ENCODE data around the gene CDK16.
A peak's percentile ranks its signal among the peaks of the same experiment; 100 is the strongest.

The CDK16 gene

DNA sequence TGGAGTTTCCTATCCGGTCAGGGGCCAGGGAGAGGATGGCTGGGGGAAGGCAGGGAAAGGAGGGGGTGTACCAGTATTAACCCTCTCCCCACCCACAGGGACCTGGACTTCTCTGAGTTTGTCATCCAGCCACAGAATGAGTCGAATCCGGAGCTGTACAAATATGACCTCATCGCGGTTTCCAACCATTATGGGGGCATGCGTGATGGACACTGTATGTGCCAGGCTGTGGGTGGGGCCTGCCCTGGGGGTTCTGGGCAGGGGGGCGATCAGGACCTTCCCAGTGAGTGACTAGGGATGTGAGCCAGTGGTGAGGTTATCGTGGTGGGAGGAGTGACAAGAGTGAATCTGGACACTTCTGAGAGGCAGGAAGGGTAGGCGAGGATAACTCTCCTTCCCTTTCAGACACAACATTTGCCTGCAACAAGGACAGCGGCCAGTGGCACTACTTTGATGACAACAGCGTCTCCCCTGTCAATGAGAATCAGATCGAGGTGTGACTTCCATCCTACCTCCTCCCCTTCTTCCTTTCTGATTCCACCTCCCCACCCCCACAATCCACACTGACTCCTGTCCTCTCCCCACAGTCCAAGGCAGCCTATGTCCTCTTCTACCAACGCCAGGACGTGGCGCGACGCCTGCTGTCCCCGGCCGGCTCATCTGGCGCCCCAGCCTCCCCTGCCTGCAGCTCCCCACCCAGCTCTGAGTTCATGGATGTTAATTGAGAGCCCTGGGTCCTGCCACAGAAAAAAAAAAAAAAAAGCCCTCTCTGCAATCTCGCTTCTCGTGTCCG, 28.9 kb downstream of the CDK16 start:
- Histone ChIP-seq H3K14ac (ENCODE audit: low read length in 2 of 2) (no peak overlapping the region), H3K4me2 (ENCODE audit: low read length, poor library complexity, severe bottlenecking) (no peak overlapping the region), H2BK15ac (ENCODE audit: low read depth, poor library complexity, severe bottlenecking) (no peak overlapping the region), H3K23ac (ENCODE audit: low read length in 2 of 2) (no peak overlapping the region), H3K4ac (ENCODE audit: low read depth in 1 of 2, low read length in 2 of 2) (no peak overlapping the region), H3K9me3 (ENCODE audit: control insufficient read depth, low read length) (no peaks in the 10 kb centered on the region), H2AK5ac (ENCODE audit: low read length, severe bottlenecking) (no peak overlapping the region), H3K18ac (ENCODE audit: low read depth in 1 of 2, low read length in 2 of 2) (no peak overlapping the region), H4K91ac (ENCODE audit: low read length) (no peak overlapping the region), H3K79me1 (replicated peaks; ENCODE audit: low read length, poor library complexity, severe bottlenecking) (peaks cover 5% of the 10 kb centered on the region), H3K4me1 (ENCODE audit: control insufficient read depth, insufficient read depth, low read depth, low read length) (no peaks in the 10 kb centered on the region), H2BK120ac (ENCODE audit: low read depth, low read length) (no peak overlapping the region), H3K9ac (ENCODE audit: low read length) (no peak overlapping the region), H2AFZ (ENCODE audit: low read depth, low read length) (no peak overlapping the region), H4K8ac (ENCODE audit: low read length) (no peak overlapping the region), H2BK12ac (ENCODE audit: low read length in 2 of 2) (no peak overlapping the region), H3K27ac (ENCODE audit: low read length, poor library complexity, severe bottlenecking) (no peak overlapping the region), H2BK5ac (ENCODE audit: low read depth, low read length, poor library complexity, severe bottlenecking) (no peak overlapping the region), H3K36me3 (ENCODE audit: control insufficient read depth in 1 of 2, insufficient read depth in 2 of 2, low read depth in 1 of 2, low read length in 2 of 2) (peaks cover 50 to 52% of the 10 kb centered on the region in 2 experiments), H3K4me3 (ENCODE audit: insufficient read depth in 1 of 2, low read depth in 1 of 2, low read length in 2 of 2) (no peak overlapping the region), H3K27me3 (ENCODE audit: control insufficient read depth in 1 of 2, insufficient read depth in 1 of 2, low read length in 2 of 2) (peaks cover 0 to 52% of the 10 kb centered on the region in 2 experiments)
- WGBS = 87% methylated on average over 20 of the region's 23 CpGs
- peak; percentile 16 for DNase-seq

DNA sequence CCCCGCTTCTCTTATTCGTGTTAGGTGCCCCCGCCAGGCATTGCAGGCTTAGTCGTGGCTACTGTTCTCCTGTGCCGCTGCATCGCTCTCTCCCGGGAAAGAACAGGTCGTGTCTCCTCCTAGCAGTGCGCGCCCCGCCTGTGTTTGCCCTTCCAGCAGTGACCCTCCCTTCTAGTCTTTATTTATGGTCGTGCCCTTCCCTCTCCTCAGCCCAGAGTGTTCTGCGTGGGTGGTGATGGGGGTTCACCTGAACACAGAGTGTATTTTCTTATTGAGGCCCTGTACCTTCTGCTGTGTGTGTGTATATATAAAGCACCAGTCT, 29.5 kb downstream of the CDK16 start:
- H3K23ac ChIP-seq (ENCODE audit: low read length in 2 of 2) = no peak overlapping the region
- no peak overlapping the region for H2BK12ac ChIP-seq (ENCODE audit: low read length in 2 of 2)
- H3K9me3 ChIP-seq (ENCODE audit: control insufficient read depth, low read length) = peaks cover 3% of the 10 kb centered on the region
- no peaks in the 10 kb centered on the region for H3K4me1 ChIP-seq (ENCODE audit: control insufficient read depth, insufficient read depth, low read depth, low read length)
- no peak overlapping the region for H3K27ac ChIP-seq (ENCODE audit: low read length, poor library complexity, severe bottlenecking)
- H4K8ac ChIP-seq (ENCODE audit: low read length) = no peak overlapping the region
- H3K4ac ChIP-seq (ENCODE audit: low read depth in 1 of 2, low read length in 2 of 2) = no peak overlapping the region
- H2BK120ac ChIP-seq (ENCODE audit: low read depth, low read length) = no peak overlapping the region
- no peak overlapping the region for H2BK15ac ChIP-seq (ENCODE audit: low read depth, poor library complexity, severe bottlenecking)
- no peak overlapping the region for H3K14ac ChIP-seq (ENCODE audit: low read length in 2 of 2)
- DNase-seq = no peak
- no peak overlapping the region for H3K18ac ChIP-seq (ENCODE audit: low read depth in 1 of 2, low read length in 2 of 2)
- H2AK5ac ChIP-seq (ENCODE audit: low read length, severe bottlenecking) = no peak overlapping the region
- no peak overlapping the region for H2BK5ac ChIP-seq (ENCODE audit: low read depth, low read length, poor library complexity, severe bottlenecking)
- H2AFZ ChIP-seq (ENCODE audit: low read depth, low read length) = no peak overlapping the region
- no peak overlapping the region for H4K91ac ChIP-seq (ENCODE audit: low read length)
- H3K4me3 ChIP-seq (ENCODE audit: insufficient read depth in 1 of 2, low read depth in 1 of 2, low read length in 2 of 2) = no peak overlapping the region
- WGBS = 100% methylated on average over 5 of the region's 13 CpGs
- H3K4me2 ChIP-seq (ENCODE audit: low read length, poor library complexity, severe bottlenecking) = no peak overlapping the region
- H3K79me1 ChIP-seq (replicated peaks; ENCODE audit: low read length, poor library complexity, severe bottlenecking) = peaks cover 4% of the 10 kb centered on the region
- H3K36me3 ChIP-seq (ENCODE audit: control insufficient read depth in 1 of 2, insufficient read depth in 2 of 2, low read depth in 1 of 2, low read length in 2 of 2) = peaks cover 46 to 47% of the 10 kb centered on the region in 2 experiments
- H3K27me3 ChIP-seq (ENCODE audit: control insufficient read depth in 1 of 2, insufficient read depth in 1 of 2, low read length in 2 of 2) = peaks cover 0 to 48% of the 10 kb centered on the region in 2 experiments
- H3K9ac ChIP-seq (ENCODE audit: low read length) = no peak overlapping the region

DNA sequence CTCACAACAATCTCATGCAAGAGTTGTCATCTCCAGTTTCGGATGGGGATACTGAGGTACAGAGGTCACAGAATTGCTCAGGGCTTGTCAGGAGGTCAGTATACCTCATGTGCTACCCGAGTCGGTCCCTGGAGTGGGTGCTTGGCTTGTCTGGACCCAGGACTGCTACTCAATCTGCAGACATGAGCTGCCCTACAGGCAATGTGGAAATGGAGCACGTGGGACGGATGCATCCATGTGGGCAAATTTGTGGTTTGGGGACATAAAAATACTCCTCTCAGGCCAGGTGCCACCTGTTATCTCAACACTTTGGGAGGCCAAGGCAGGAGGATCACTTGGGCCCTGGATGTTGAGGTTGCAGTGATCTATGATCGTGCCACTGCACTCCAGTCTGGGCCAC, 30.1 kb downstream of the CDK16 start:
- H2BK12ac ChIP-seq (ENCODE audit: low read length in 2 of 2) = no peak overlapping the region
- peaks cover 3% of the 10 kb centered on the region for H3K79me1 ChIP-seq (replicated peaks; ENCODE audit: low read length, poor library complexity, severe bottlenecking)
- H2BK15ac ChIP-seq (ENCODE audit: low read depth, poor library complexity, severe bottlenecking) = no peak overlapping the region
- no peak overlapping the region for H3K23ac ChIP-seq (ENCODE audit: low read length in 2 of 2)
- no peak overlapping the region for H3K9ac ChIP-seq (ENCODE audit: low read length)
- no peak overlapping the region for H4K91ac ChIP-seq (ENCODE audit: low read length)
- no peak overlapping the region for H3K18ac ChIP-seq (ENCODE audit: low read depth in 1 of 2, low read length in 2 of 2)
- DNase-seq = no peak
- peaks cover 0 to 46% of the 10 kb centered on the region in 2 experiments for H3K27me3 ChIP-seq (ENCODE audit: control insufficient read depth in 1 of 2, insufficient read depth in 1 of 2, low read length in 2 of 2)
- H2BK120ac ChIP-seq (ENCODE audit: low read depth, low read length) = no peak overlapping the region
- H3K4me3 ChIP-seq (ENCODE audit: insufficient read depth in 1 of 2, low read depth in 1 of 2, low read length in 2 of 2) = no peak overlapping the region
- no peak overlapping the region for H2AFZ ChIP-seq (ENCODE audit: low read depth, low read length)
- no peak overlapping the region for H4K8ac ChIP-seq (ENCODE audit: low read length)
- peaks cover 42 to 43% of the 10 kb centered on the region in 2 experiments for H3K36me3 ChIP-seq (ENCODE audit: control insufficient read depth in 1 of 2, insufficient read depth in 2 of 2, low read depth in 1 of 2, low read length in 2 of 2)
- H2AK5ac ChIP-seq (ENCODE audit: low read length, severe bottlenecking) = no peak overlapping the region
- no peak overlapping the region for H3K27ac ChIP-seq (ENCODE audit: low read length, poor library complexity, severe bottlenecking)
- no peak overlapping the region for H3K4me2 ChIP-seq (ENCODE audit: low read length, poor library complexity, severe bottlenecking)
- H2BK5ac ChIP-seq (ENCODE audit: low read depth, low read length, poor library complexity, severe bottlenecking) = no peak overlapping the region
- no peak overlapping the region for H3K14ac ChIP-seq (ENCODE audit: low read length in 2 of 2)
- WGBS = 98% methylated on average over 5 of the region's 6 CpGs
- H3K9me3 ChIP-seq (ENCODE audit: control insufficient read depth, low read length) = peaks cover 3% of the 10 kb centered on the region
- no peaks in the 10 kb centered on the region for H3K4me1 ChIP-seq (ENCODE audit: control insufficient read depth, insufficient read depth, low read depth, low read length)
- no peak overlapping the region for H3K4ac ChIP-seq (ENCODE audit: low read depth in 1 of 2, low read length in 2 of 2)

DNA sequence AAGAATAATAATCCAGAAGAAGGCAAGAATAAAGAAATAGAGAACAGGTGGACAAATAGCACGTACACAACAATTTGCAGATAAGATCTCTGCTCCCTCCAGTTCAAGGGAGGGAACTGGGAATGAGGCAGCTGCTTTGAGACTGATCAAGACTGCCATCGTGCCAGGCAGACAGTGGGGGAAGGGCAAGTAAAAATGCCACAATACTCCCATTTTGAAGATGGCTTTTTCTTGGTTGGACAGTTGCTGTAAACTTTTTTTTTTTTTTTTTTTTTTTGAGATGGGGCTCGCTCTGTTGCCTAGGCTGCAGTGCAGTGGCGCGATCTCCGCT, 31.5 kb downstream of the CDK16 start:
- Histone ChIP-seq H3K27ac (ENCODE audit: low read length, poor library complexity, severe bottlenecking) (no peak overlapping the region), H3K18ac (ENCODE audit: low read depth in 1 of 2, low read length in 2 of 2) (no peak overlapping the region), H4K8ac (ENCODE audit: low read length) (no peak overlapping the region), H3K27me3 (ENCODE audit: control insufficient read depth in 1 of 2, insufficient read depth in 1 of 2, low read length in 2 of 2) (peaks cover 0 to 43% of the 10 kb centered on the region in 2 experiments), H2BK5ac (ENCODE audit: low read depth, low read length, poor library complexity, severe bottlenecking) (no peak overlapping the region), H3K23ac (ENCODE audit: low read length in 2 of 2) (no peak overlapping the region), H2AK5ac (ENCODE audit: low read length, severe bottlenecking) (no peak overlapping the region), H3K14ac (ENCODE audit: low read length in 2 of 2) (no peak overlapping the region), H3K79me1 (replicated peaks; ENCODE audit: low read length, poor library complexity, severe bottlenecking) (no peaks in the 10 kb centered on the region), H3K4me2 (ENCODE audit: low read length, poor library complexity, severe bottlenecking) (no peak overlapping the region), H2BK120ac (ENCODE audit: low read depth, low read length) (no peak overlapping the region), H4K91ac (ENCODE audit: low read length) (no peak overlapping the region), H3K4ac (ENCODE audit: low read depth in 1 of 2, low read length in 2 of 2) (no peak overlapping the region), H3K36me3 (ENCODE audit: control insufficient read depth in 1 of 2, insufficient read depth in 2 of 2, low read depth in 1 of 2, low read length in 2 of 2) (peaks cover 28 to 32% of the 10 kb centered on the region in 2 experiments), H3K9me3 (ENCODE audit: control insufficient read depth, low read length) (peaks cover 12% of the 10 kb centered on the region), H3K4me1 (ENCODE audit: control insufficient read depth, insufficient read depth, low read depth, low read length) (no peaks in the 10 kb centered on the region), H2BK15ac (ENCODE audit: low read depth, poor library complexity, severe bottlenecking) (no peak overlapping the region), H2BK12ac (ENCODE audit: low read length in 2 of 2) (no peak overlapping the region), H3K9ac (ENCODE audit: low read length) (no peak overlapping the region), H3K4me3 (ENCODE audit: insufficient read depth in 1 of 2, low read depth in 1 of 2, low read length in 2 of 2) (no peak overlapping the region), H2AFZ (ENCODE audit: low read depth, low read length) (no peak overlapping the region)
- 100% methylated on average over 5 of the region's 6 CpGs for WGBS
- no peak for DNase-seq
